Measurements from ENCODE around the gene MACROH2A2. TPM values are rescaled to one million over a fixed set of nuclear protein-coding genes. Genes with fewer than 3 reads are reported as not detected.

The MACROH2A2 gene
- total RNA-seq, 2 donors from 2014 or later = 15.1 to 22.1 TPM

DNA sequence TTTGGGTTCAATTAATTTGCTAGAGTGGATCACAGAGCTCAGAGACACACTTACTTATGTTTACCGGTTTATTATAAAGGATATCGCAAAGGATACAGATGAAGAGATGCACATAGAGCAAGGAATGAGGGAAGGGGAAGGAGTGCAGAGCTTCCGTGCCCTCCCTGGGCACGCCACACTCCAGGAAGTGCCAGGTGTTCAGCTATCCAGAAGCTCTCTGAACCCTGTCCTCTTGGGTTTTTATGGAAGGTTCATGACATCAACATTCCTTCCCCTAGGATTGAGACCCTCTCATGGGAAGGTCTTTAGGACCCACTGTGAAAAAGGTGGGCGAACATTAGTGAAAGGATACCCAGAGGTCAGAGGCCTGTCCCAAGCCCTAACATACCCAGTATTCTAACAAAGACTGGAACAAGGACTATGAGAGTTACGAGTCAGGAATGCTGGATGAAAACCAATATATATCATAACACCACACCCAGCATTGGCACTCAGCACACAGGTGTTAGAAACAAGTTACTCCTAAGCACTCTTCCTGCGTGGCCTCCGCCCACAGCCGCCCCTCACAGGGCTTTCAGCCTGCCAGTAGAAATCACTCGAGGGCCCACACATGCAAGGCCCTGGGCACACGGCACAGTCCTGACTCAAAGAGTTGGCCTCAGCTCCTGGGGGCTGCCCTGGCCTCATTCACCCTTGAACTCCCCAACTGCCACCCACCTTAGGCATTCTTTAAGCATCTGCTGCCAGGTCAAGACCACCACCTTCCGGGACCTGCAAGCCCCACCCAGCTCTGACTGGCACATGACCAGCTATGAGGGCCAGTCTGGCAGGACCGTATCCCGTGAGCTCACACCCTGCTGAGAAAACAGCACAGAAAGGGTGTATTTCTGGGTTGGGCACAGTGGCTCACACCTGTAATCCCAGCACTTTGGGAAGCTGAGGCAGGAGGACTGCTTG, 85.6 kb downstream of the MACROH2A2 start:
- peaks cover 4% of the 10 kb centered on the region for H3K4me1 ChIP-seq
- DNase-seq = peak; percentile 73
- peak overlapping the region in 1 of 2 donors; percentile 54 for H3K9ac ChIP-seq (ENCODE audit: low read depth in 2 of 2, low read length in 2 of 2)
- TF ChIP-seq, protein P1, sequence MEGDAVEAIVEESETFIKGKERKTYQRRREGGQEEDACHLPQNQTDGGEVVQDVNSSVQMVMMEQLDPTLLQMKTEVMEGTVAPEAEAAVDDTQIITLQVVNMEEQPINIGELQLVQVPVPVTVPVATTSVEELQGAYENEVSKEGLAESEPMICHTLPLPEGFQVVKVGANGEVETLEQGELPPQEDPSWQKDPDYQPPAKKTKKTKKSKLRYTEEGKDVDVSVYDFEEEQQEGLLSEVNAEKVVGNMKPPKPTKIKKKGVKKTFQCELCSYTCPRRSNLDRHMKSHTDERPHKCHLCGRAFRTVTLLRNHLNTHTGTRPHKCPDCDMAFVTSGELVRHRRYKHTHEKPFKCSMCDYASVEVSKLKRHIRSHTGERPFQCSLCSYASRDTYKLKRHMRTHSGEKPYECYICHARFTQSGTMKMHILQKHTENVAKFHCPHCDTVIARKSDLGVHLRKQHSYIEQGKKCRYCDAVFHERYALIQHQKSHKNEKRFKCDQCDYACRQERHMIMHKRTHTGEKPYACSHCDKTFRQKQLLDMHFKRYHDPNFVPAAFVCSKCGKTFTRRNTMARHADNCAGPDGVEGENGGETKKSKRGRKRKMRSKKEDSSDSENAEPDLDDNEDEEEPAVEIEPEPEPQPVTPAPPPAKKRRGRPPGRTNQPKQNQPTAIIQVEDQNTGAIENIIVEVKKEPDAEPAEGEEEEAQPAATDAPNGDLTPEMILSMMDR (IDR thresholded peaks at IDR 0.05) = no peak
- no peaks in the 10 kb centered on the region for H3K27me3 ChIP-seq
- H3K27ac ChIP-seq = peak overlapping the region; percentile 85
- no peaks in the 10 kb centered on the region for H3K36me3 ChIP-seq
- intact Hi-C loops (cut with DNase I) = no loop called here
- no peak overlapping the region for H3K4me3 ChIP-seq
- H3K9me3 ChIP-seq = no peaks in the 10 kb centered on the region

- Histone ChIP-seq H3K4me1 (peaks cover 4% of the 10 kb centered on the region), H3K27me3 (no peaks in the 10 kb centered on the region), H3K9ac (ENCODE audit: low read depth in 2 of 2, low read length in 2 of 2) (no peak overlapping the region), H3K27ac (peak overlapping the region; percentile 85), H3K36me3 (no peaks in the 10 kb centered on the region), H3K9me3 (no peaks in the 10 kb centered on the region), H3K4me3 (no peak overlapping the region)
- DNase-seq = no peak
- TF ChIP-seq, protein P1 (IDR thresholded peaks at IDR 0.05) = no peak
- intact Hi-C loops (cut with DNase I) = no loop called here
Measured at GRCh38 chr10:70139151-70139996, 86.7 kb downstream of the MACROH2A2 start.

- Histone ChIP-seq H3K4me1 (peaks cover 6% of the 10 kb centered on the region), H3K27ac (no peak overlapping the region), H3K27me3 (no peaks in the 10 kb centered on the region), H3K9ac (ENCODE audit: low read depth in 2 of 2, low read length in 2 of 2) (no peak overlapping the region), H3K9me3 (no peaks in the 10 kb centered on the region), H3K4me3 (no peak overlapping the region), H3K36me3 (no peaks in the 10 kb centered on the region)
- intact Hi-C loops (cut with DNase I) = no loop called here
- DNase-seq = no peak
- TF ChIP-seq, protein P1 (IDR thresholded peaks at IDR 0.05) = no peak
Measured at GRCh38 chr10:70139997-70140250, 87.3 kb downstream of the MACROH2A2 start.

DNA sequence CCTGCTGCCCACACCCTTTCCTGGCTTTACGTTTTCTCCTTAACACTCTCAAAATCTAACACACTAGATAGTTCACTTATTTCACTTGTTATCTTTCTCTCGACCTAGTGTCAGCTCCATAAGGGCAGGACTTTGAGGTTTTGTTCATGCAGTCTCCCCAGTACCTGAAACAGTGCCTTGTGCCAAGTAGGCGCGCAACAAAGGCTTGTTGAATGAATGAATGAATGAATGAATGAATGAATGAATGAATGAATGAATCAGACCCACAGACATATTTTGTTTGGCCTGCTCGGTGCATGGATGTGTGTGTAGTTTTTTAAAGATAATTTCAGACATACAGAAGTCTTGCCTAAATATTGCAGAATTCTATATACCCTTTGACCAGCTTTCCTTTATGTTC, 87.7 kb downstream of the MACROH2A2 start:
- H3K9ac ChIP-seq (ENCODE audit: low read depth in 2 of 2, low read length in 2 of 2) = no peak overlapping the region
- no peaks in the 10 kb centered on the region for H3K36me3 ChIP-seq
- TF ChIP-seq, protein P1 (IDR thresholded peaks at IDR 0.05) = no peak
- intact Hi-C loops (cut with DNase I) = no loop called here
- H3K4me3 ChIP-seq = no peak overlapping the region
- peaks cover 9% of the 10 kb centered on the region for H3K4me1 ChIP-seq
- DNase-seq = no peak
- H3K27ac ChIP-seq = no peak overlapping the region
- H3K9me3 ChIP-seq = no peaks in the 10 kb centered on the region
- no peaks in the 10 kb centered on the region for H3K27me3 ChIP-seq

- peaks cover 13% of the 10 kb centered on the region for H3K4me1 ChIP-seq
- DNase-seq = no peak
- intact Hi-C loops (cut with DNase I) = no loop called here
Measured at GRCh38 chr10:70142555-70142954, 89.9 kb downstream of the MACROH2A2 start.

More at GRCh38 chr10:70142555-70142954, 89.9 kb downstream of the MACROH2A2 start:
- Histone ChIP-seq H3K4me3 (no peak overlapping the region), H3K27ac (no peak overlapping the region), H3K36me3 (no peaks in the 10 kb centered on the region), H3K27me3 (no peaks in the 10 kb centered on the region), H3K9ac (ENCODE audit: low read depth in 2 of 2, low read length in 2 of 2) (no peak overlapping the region), H3K9me3 (no peaks in the 10 kb centered on the region)
- TF ChIP-seq, protein P1 (IDR thresholded peaks at IDR 0.05) = no peak

Measured in colonic mucosa (tissue), 4 donors.